Activated T-cell treated with anti-CD3 and anti-CD28 coated beads, Interleukin-2, amount 50 U/mL, for 4 hours (primary cell): ENCODE measurements around the gene POM121L2. TPM values are rescaled to one million over a fixed set of nuclear protein-coding genes. Genes with fewer than 3 reads are reported as not detected.

ENCODE experiments used
- ATAC-seq, 2 donors: fragments of 200-7000 bp; cut with Tn5 transposase; one replicate each; pipeline ENCODE4 v1.10.0; 2021
- DNase-seq: peaks from one replicate; pipeline ENCODE4 v3.0.0-alpha.2; 2020
- H3K27me3 Mint-ChIP-seq: one replicate; pipeline ENCODE4 v1.8.0; 2021; ENCODE audit warnings: low read depth, mixed read lengths
- H3K36me3 Mint-ChIP-seq: one replicate; pipeline ENCODE4 v1.8.0; 2022; ENCODE audit warnings: mixed read lengths; ENCODE audit not compliant: insufficient read depth
- H3K4me1 Mint-ChIP-seq: one replicate; pipeline ENCODE4 v1.8.0; 2021; ENCODE audit warnings: low read depth, mixed read lengths
- H3K4me3 Mint-ChIP-seq: one replicate; pipeline ENCODE4 v1.8.0; 2021; ENCODE audit warnings: mild to moderate bottlenecking, moderate library complexity, mixed read lengths
- H3K9me3 Mint-ChIP-seq: one replicate; pipeline ENCODE4 v1.8.0; 2021; ENCODE audit warnings: mixed read lengths
- total RNA-seq, 3 donors: library from RNA; stranded (reverse); gene quantifications; one replicate each; pipeline ENCODE4 v1.2.1, GENCODE V29; 2021

Gene POM121L2
- total RNA-seq, 3 donors from 2014 or later = not detected

GRCh38 chr6:27303613-27304272 is 8.3 kb downstream of the POM121L2 start:
- ATAC-seq (no peak), DNase-seq (no peak)
- Mint-ChIP-seq H3K36me3 (peaks cover 2% of the 10 kb centered on the region), H3K27me3 (peaks cover 70% of the 10 kb centered on the region), H3K4me1 (no peaks in the 10 kb centered on the region), H3K4me3 (no peak overlapping the region), H3K9me3 (peaks cover 6% of the 10 kb centered on the region)

- Mint-ChIP-seq H3K4me3 (no peak overlapping the region), H3K4me1 (no peaks in the 10 kb centered on the region), H3K9me3 (peaks cover 19% of the 10 kb centered on the region), H3K27me3 (peaks cover 89% of the 10 kb centered on the region), H3K36me3 (no peaks in the 10 kb centered on the region)
- DNase-seq = no peak
- no peak for ATAC-seq
Observed at GRCh38 chr6:27297857-27298730, 14.0 kb downstream of the POM121L2 start.

GRCh38 chr6:27297484-27297856 is 14.6 kb downstream of the POM121L2 start:
- ATAC-seq (no peak), DNase-seq (no peak)
- no peak overlapping the region for H3K4me3 Mint-ChIP-seq
- peaks cover 85% of the 10 kb centered on the region for H3K27me3 Mint-ChIP-seq
- peaks cover 19% of the 10 kb centered on the region for H3K9me3 Mint-ChIP-seq
- H3K36me3 Mint-ChIP-seq = no peaks in the 10 kb centered on the region
- no peaks in the 10 kb centered on the region for H3K4me1 Mint-ChIP-seq

- Mint-ChIP-seq H3K4me1 (no peaks in the 10 kb centered on the region), H3K4me3 (no peak overlapping the region), H3K27me3 (peaks cover 85% of the 10 kb centered on the region), H3K36me3 (peaks cover 3% of the 10 kb centered on the region), H3K9me3 (peaks cover 20% of the 10 kb centered on the region)
- DNase-seq (no peak), ATAC-seq (no peak)
Observed at GRCh38 chr6:27296106-27296783, 15.8 kb downstream of the POM121L2 start.

GRCh38 chr6:27295301-27296079 is 16.6 kb downstream of the POM121L2 start:
- Mint-ChIP-seq H3K9me3 (peaks cover 24% of the 10 kb centered on the region), H3K4me3 (no peak overlapping the region), H3K27me3 (peaks cover 87% of the 10 kb centered on the region), H3K4me1 (no peaks in the 10 kb centered on the region), H3K36me3 (peaks cover 3% of the 10 kb centered on the region)
- no peak for ATAC-seq
- no peak for DNase-seq

- H3K9me3 Mint-ChIP-seq = peaks cover 31% of the 10 kb centered on the region
- no peak for DNase-seq
- peaks cover 3% of the 10 kb centered on the region for H3K36me3 Mint-ChIP-seq
- H3K4me3 Mint-ChIP-seq = no peak overlapping the region
- H3K4me1 Mint-ChIP-seq = peaks cover 3% of the 10 kb centered on the region
- ATAC-seq = no peak
- H3K27me3 Mint-ChIP-seq = peaks cover 89% of the 10 kb centered on the region
Observed at GRCh38 chr6:27294409-27294808, 17.7 kb downstream of the POM121L2 start.

- Mint-ChIP-seq H3K27me3 (peaks cover 90% of the 10 kb centered on the region), H3K4me1 (peaks cover 3% of the 10 kb centered on the region), H3K36me3 (peaks cover 3% of the 10 kb centered on the region), H3K9me3 (peaks cover 31% of the 10 kb centered on the region), H3K4me3 (no peak overlapping the region)
- ATAC-seq (no peak), DNase-seq (no peak)
Observed at GRCh38 chr6:27293436-27294098, 18.5 kb downstream of the POM121L2 start.

GRCh38 chr6:27290850-27291208 is 21.2 kb downstream of the POM121L2 start:
- Mint-ChIP-seq H3K9me3 (peaks cover 24% of the 10 kb centered on the region), H3K27me3 (peaks cover 92% of the 10 kb centered on the region), H3K36me3 (peaks cover 3% of the 10 kb centered on the region), H3K4me1 (peaks cover 3% of the 10 kb centered on the region), H3K4me3 (no peak overlapping the region)
- ATAC-seq = no peak
- DNase-seq = no peak

- H3K36me3 Mint-ChIP-seq = peaks cover 3% of the 10 kb centered on the region
- DNase-seq = no peak
- H3K4me1 Mint-ChIP-seq = peaks cover 3% of the 10 kb centered on the region
- ATAC-seq = no peak
- peaks cover 21% of the 10 kb centered on the region for H3K9me3 Mint-ChIP-seq
- H3K4me3 Mint-ChIP-seq = no peak overlapping the region
- H3K27me3 Mint-ChIP-seq = peaks cover 92% of the 10 kb centered on the region
Observed at GRCh38 chr6:27290065-27290849, 21.8 kb downstream of the POM121L2 start.

GRCh38 chr6:27288136-27289044 is 23.7 kb downstream of the POM121L2 start:
- H3K4me1 Mint-ChIP-seq = peaks cover 3% of the 10 kb centered on the region
- peaks cover 93% of the 10 kb centered on the region for H3K27me3 Mint-ChIP-seq
- H3K4me3 Mint-ChIP-seq = no peak overlapping the region
- no peak for DNase-seq
- H3K36me3 Mint-ChIP-seq = peaks cover 3% of the 10 kb centered on the region
- no peak for ATAC-seq
- peaks cover 37% of the 10 kb centered on the region for H3K9me3 Mint-ChIP-seq

GRCh38 chr6:27287751-27288135 is 24.3 kb downstream of the POM121L2 start:
- Mint-ChIP-seq H3K36me3 (peaks cover 3% of the 10 kb centered on the region), H3K9me3 (peaks cover 44% of the 10 kb centered on the region), H3K4me3 (no peak overlapping the region), H3K4me1 (peaks cover 3% of the 10 kb centered on the region), H3K27me3 (peaks cover 95% of the 10 kb centered on the region)
- no peak for DNase-seq
- ATAC-seq = no peak

GRCh38 chr6:27286141-27286540 is 25.9 kb downstream of the POM121L2 start:
- Mint-ChIP-seq H3K36me3 (no peaks in the 10 kb centered on the region), H3K4me1 (peaks cover 3% of the 10 kb centered on the region), H3K4me3 (no peak overlapping the region), H3K9me3 (peaks cover 42% of the 10 kb centered on the region), H3K27me3 (peaks cover 96% of the 10 kb centered on the region)
- DNase-seq (no peak), ATAC-seq (no peak)
